Bronchial smooth muscle cell (primary cell): ENCODE measurements around the gene INTS6L. TPM values are rescaled to one million over a fixed set of nuclear protein-coding genes. Genes with fewer than 3 reads are reported as not detected.

Source experiments
- total RNA-seq: library from RNA; depleted of rRNA; stranded (reverse); fragments of >200 nt; gene quantifications from 2 replicates; pipeline ENCODE4 v1.2.1, GENCODE V29; 2014

INTS6L gene, protein sequence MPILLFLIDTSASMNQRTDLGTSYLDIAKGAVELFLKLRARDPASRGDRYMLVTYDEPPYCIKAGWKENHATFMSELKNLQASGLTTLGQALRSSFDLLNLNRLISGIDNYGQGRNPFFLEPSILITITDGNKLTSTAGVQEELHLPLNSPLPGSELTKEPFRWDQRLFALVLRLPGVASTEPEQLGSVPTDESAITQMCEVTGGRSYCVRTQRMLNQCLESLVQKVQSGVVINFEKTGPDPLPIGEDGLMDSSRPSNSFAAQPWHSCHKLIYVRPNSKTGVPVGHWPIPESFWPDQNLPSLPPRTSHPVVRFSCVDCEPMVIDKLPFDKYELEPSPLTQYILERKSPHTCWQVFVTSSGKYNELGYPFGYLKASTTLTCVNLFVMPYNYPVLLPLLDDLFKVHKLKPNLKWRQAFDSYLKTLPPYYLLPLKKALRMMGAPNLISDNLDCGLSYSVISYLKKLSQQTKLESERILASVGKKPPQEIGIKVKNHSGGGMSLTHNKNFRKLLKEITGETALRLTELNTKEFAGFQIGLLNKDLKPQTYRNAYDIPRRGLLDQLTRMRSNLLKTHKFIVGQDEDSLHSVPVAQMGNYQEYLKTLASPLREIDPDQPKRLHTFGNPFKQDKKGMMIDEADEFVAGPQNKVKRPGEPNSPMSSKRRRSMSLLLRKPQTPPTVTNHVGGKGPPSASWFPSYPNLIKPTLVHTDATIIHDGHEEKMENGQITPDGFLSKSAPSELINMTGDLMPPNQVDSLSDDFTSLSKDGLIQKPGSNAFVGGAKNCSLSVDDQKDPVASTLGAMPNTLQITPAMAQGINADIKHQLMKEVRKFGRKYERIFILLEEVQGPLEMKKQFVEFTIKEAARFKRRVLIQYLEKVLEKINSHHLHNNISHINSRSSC
- 3.5 and 3.6 TPM in 2 replicates for total RNA-seq

DNA sequence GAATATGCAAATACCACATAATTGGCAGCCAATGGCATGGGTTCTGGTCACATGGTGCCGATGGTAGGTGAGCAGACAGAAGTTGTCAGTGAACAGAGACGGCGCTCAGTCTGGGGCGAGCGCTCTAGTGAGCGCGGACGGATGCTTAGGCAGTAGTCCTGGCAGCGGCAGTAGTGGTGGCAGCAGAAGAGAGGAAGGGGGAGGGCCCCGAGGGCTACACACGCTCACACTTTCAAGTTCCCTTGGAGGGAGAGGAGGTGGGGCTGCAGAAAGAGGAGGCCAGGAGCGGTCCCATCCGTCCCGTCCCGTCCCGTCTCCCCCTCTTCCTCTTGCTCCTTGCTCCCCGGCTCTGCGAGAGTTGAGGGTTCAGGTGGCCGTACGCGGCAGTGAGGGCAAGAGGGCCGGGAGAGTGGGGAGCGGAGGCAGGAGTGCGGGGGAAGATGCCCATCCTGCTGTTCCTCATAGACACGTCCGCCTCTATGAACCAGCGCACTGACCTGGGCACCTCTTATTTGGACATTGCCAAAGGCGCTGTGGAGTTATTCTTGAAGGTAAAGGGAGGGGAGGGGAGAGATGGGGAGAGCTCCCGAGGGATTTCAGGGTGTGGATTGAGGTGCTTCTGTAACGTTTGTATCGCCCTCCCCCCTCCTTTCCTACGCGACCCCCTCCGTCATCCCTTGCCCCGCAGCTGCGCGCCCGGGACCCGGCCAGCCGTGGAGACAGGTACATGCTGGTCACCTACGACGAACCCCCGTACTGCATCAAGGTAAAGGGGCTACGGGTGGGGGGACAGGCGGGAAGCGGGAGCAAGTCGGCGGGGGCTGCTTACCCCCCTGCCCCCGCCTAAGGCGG, at the start of gene INTS6L:
TSS of gene INTS6L (plus strand) at position 108 of the 852 bp plus-strand sequence. CDS start at position 441, 333 bp downstream.

Other genes starting within 250 kb of the INTS6L start
- not detected in 2 replicates for gene ETDC, start 211.2 kb upstream of the INTS6L start, total RNA-seq
- gene ZNF75D, start 176.6 kb upstream of the INTS6L start, total RNA-seq, result 9.0 and 12.6 TPM in 2 replicates
- 4.7 and 10.2 TPM in 2 replicates for gene ZNF449, start 175.9 kb upstream of the INTS6L start, total RNA-seq
- 0.17 and 1.7 TPM in 2 replicates for gene SMIM10L2A, start 98.7 kb upstream of the INTS6L start, total RNA-seq
- gene CT45A1, start 193.0 kb downstream of the INTS6L start, total RNA-seq, result not detected in 2 replicates
- gene CT45A3, start 247.5 kb downstream of the INTS6L start, total RNA-seq, result not detected in 2 replicates